HTR-8/SVneo (cell line): Measurements from ENCODE around the gene CAND2.

Experiments used
- DNase-seq: peaks from one replicate; pipeline ENCODE4 v3.0.0; 2011; ENCODE audit warnings: low spot score, mixed read lengths; ENCODE audit not compliant: insufficient read length
- FAIRE-seq: peaks from 2 replicates; lab custom pipeline; 2011; peaks lifted over from hg19 to GRCh38; lab: Jason Lieb, UNC

CAND2 gene

GRCh38 chr3:12799525-12800440 is 3.3 kb downstream of the CAND2 start:
- no peak for FAIRE-seq
- DNase-seq, result no peak

GRCh38 chr3:12803371-12803770 is 6.9 kb downstream of the CAND2 start:
- DNase-seq, result no peak
- no peak for FAIRE-seq

- FAIRE-seq, result no peak
Observed at GRCh38 chr3:12807066-12807465, 10.6 kb downstream of the CAND2 start.

GRCh38 chr3:12807601-12808359 is 11.3 kb downstream of the CAND2 start:
- FAIRE-seq, result no peak
- no peak for DNase-seq

More at GRCh38 chr3:12807066-12807465, 10.6 kb downstream of the CAND2 start:
- DNase-seq, result no peak

GRCh38 chr3:12808587-12808986 is 12.1 kb downstream of the CAND2 start:
- FAIRE-seq, result no peak
- no peak for DNase-seq

- DNase-seq (no peak), FAIRE-seq (no peak)
Observed at GRCh38 chr3:12809001-12809400, 12.5 kb downstream of the CAND2 start.

- FAIRE-seq, result no peak
- DNase-seq, result no peak
Observed at GRCh38 chr3:12809435-12809834, 13.0 kb downstream of the CAND2 start.

GRCh38 chr3:12810013-12810780 is 13.7 kb downstream of the CAND2 start:
- FAIRE-seq, result peak; percentile 98
- peak; percentile 96 for DNase-seq

- FAIRE-seq, result no peak
- no peak for DNase-seq
Observed at GRCh38 chr3:12810961-12811360, 14.5 kb downstream of the CAND2 start.

- FAIRE-seq (no peak), DNase-seq (no peak)
Observed at GRCh38 chr3:12812812-12813211, 16.3 kb downstream of the CAND2 start.

GRCh38 chr3:12813967-12814366 is 17.5 kb downstream of the CAND2 start:
- FAIRE-seq, result no peak
- no peak for DNase-seq

GRCh38 chr3:12815078-12815477 is 18.6 kb downstream of the CAND2 start:
- peak; percentile 57 for FAIRE-seq
- DNase-seq, result no peak

GRCh38 chr3:12815719-12816118 is 19.2 kb downstream of the CAND2 start:
- no peak for DNase-seq
- FAIRE-seq, result no peak

GRCh38 chr3:12816521-12817342 is 20.3 kb downstream of the CAND2 start:
- FAIRE-seq, result no peak
- DNase-seq, result no peak

GRCh38 chr3:12817343-12817710 is 20.8 kb downstream of the CAND2 start:
- FAIRE-seq (no peak), DNase-seq (no peak)

- DNase-seq (no peak), FAIRE-seq (no peak)
Observed at GRCh38 chr3:12818273-12818672, 21.8 kb downstream of the CAND2 start.

- no peak for DNase-seq
- FAIRE-seq, result no peak
Observed at GRCh38 chr3:12818773-12819172, 22.3 kb downstream of the CAND2 start.

GRCh38 chr3:12822725-12823373 is 26.4 kb downstream of the CAND2 start:
- peak; percentile 39 for DNase-seq
- FAIRE-seq, result no peak

GRCh38 chr3:12824299-12824698 is 27.8 kb downstream of the CAND2 start:
- DNase-seq, result no peak
- FAIRE-seq, result no peak
